HCT116 (cell line): ENCODE measurements around the gene SLC35E2B.
A peak's percentile ranks its signal among the peaks of the same experiment; 100 is the strongest.

Experiments used
- ATF3 ChIP-seq: IDR thresholded peaks from 2 replicates; pipeline ENCODE4 v1.6.1; 2012
- EGR1 ChIP-seq: IDR thresholded peaks from 2 replicates; pipeline ENCODE4 v1.6.1; 2012; ENCODE audit warnings: low read depth
- EZH2 ChIP-seq: fragments of 200-600 bp; sonication (generic); IDR thresholded peaks from 2 replicates; pipeline ENCODE4 v1.6.1; 2017; ENCODE audit warnings: antibody characterized with exemption, mixed run types
- EZH2phosphoT487 ChIP-seq: fragments of 200-600 bp; IDR thresholded peaks from 2 replicates; pipeline ENCODE4 v1.6.1; 2018; ENCODE audit warnings: antibody characterized with exemption, borderline replicate concordance
- POLR2A ChIP-seq: IDR thresholded peaks from 2 replicates; pipeline ENCODE4 v1.7.0; 2011; ENCODE audit warnings: borderline replicate concordance; ENCODE audit not compliant: insufficient read depth, insufficient read length; ENCODE audit errors: extremely low read depth
- POLR2AphosphoS5 ChIP-seq: IDR thresholded peaks from 2 replicates; pipeline ENCODE4 v1.6.1; 2011; ENCODE audit warnings: mild to moderate bottlenecking, low read depth, low read length, moderate library complexity
- SIN3A ChIP-seq: IDR thresholded peaks from 2 replicates; pipeline ENCODE4 v1.6.1; 2012; ENCODE audit warnings: low read depth
- YY1 ChIP-seq: IDR thresholded peaks from 2 replicates; pipeline ENCODE4 v1.6.1; 2011; ENCODE audit warnings: low read length, low read depth, moderate library complexity, mild to moderate bottlenecking; ENCODE audit not compliant: insufficient replicate concordance; ENCODE audit errors: extremely low read depth
- ZNF274 ChIP-seq: fragments of 200-500 bp; sonication (Bioruptor generic); IDR thresholded peaks from 2 replicates; pipeline ENCODE4 v1.6.1; 2014; ENCODE audit warnings: mild to moderate bottlenecking, low read depth, low read length, inconsistent platforms
- TF ChIP-seq, protein P1 (sequence below), 3 experiments: fragments of 200-600 bp in 1 of 3; sonication (generic) in 1 of 3; IDR thresholded peaks in 2 of 3; conservative IDR thresholded peaks in 1 of 3; 2 replicates each; pipeline ENCODE4 v1.5.1; 2012 to 2017; ENCODE audit warnings: low read depth in 2 of 3, low read length in 2 of 3, antibody characterized with exemption in 1 of 3, borderline replicate concordance in 1 of 3, control low read depth in 1 of 3, mild to moderate bottlenecking in 1 of 3, mixed read lengths in 1 of 3, mixed run types in 1 of 3, moderate library complexity in 1 of 3; ENCODE audit not compliant: insufficient read depth in 1 of 3
- TF ChIP-seq, protein P2 (sequence below): IDR thresholded peaks from 2 replicates; pipeline ENCODE4 v1.6.1; 2012

DNA sequence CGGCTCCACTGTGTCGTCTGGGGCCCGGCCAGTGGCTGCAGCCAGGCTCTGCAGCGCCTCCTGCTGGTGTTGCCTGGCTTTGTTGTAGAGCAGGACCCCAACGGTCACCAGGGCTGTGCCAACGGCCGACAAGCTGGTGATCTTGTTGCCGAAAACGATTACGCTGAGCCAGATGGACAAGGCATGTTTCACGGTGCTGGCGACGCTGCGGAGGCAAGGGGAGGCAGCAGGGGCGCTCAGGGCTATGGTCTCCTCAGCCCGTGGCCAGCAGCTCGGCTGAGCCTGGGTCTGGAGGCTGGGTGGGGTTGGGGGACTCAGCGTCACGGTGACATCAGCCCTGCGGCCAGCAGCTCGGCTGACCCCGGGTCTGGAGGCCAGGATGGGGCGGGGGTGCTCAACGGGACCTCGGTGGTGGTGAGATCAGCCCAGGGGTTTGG lies 26.8 kb downstream of the SLC35E2B start:
- TF ChIP-seq, protein P1, sequence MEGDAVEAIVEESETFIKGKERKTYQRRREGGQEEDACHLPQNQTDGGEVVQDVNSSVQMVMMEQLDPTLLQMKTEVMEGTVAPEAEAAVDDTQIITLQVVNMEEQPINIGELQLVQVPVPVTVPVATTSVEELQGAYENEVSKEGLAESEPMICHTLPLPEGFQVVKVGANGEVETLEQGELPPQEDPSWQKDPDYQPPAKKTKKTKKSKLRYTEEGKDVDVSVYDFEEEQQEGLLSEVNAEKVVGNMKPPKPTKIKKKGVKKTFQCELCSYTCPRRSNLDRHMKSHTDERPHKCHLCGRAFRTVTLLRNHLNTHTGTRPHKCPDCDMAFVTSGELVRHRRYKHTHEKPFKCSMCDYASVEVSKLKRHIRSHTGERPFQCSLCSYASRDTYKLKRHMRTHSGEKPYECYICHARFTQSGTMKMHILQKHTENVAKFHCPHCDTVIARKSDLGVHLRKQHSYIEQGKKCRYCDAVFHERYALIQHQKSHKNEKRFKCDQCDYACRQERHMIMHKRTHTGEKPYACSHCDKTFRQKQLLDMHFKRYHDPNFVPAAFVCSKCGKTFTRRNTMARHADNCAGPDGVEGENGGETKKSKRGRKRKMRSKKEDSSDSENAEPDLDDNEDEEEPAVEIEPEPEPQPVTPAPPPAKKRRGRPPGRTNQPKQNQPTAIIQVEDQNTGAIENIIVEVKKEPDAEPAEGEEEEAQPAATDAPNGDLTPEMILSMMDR (IDR thresholded peaks at IDR 0.05 in 2 of 3, conservative IDR thresholded peaks at IDR 0.05 in 1 of 3; ENCODE audit: borderline replicate concordance in 1 of 3, insufficient read depth in 1 of 3, low read depth in 2 of 3, low read length in 2 of 3): peak in 2 of 3 experiments; percentile 63 to 67; a peak in 4 of 6 replicates
- TF ChIP-seq POLR2AphosphoS5 (no peak), EZH2phosphoT487 (no peak), POLR2A (no peak), ATF3 (no peak), EZH2 (no peak), YY1 (no peak), SIN3A (no peak), EGR1 (no peak), ZNF274 (no peak)
- TF ChIP-seq, protein P2, sequence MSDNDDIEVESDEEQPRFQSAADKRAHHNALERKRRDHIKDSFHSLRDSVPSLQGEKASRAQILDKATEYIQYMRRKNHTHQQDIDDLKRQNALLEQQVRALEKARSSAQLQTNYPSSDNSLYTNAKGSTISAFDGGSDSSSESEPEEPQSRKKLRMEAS: no peak
